ENCODE data around the gene CORO1C. TPM values are rescaled to one million over a fixed set of nuclear protein-coding genes. Genes with fewer than 3 reads are reported as not detected.

CORO1C gene
- polyA plus RNA-seq, 1 donor from 2014 or later, result 123 TPM

DNA sequence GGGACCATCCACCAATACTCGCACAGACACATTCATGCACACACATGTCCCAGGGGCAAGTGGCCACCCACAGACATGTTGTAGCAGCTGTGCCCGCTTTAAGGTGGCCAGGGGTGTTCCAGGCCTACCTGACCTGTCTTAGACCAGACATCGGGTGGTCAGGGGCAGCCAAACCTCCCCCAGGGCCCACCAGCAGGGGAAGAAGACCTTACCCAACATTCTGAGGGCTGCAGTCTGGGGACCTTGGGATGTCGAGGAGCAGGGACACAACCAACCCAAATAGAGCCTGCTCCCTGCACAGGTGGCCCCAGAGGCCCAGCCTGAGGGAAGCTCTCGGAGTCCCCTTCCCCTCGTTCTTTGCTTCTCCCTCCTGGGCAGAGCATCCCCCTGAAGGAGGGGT lies 131.8 kb downstream of the CORO1C start:
- no peak for TF ChIP-seq EP300 (conservative IDR thresholded peaks at IDR 0.05; ENCODE audit: poor library complexity, severe bottlenecking)
- TF ChIP-seq SMC3 (conservative IDR thresholded peaks at IDR 0.05; ENCODE audit: poor library complexity), result no peak
- no peak for TF ChIP-seq EZH2 (IDR thresholded peaks at IDR 0.05; ENCODE audit: borderline replicate concordance, insufficient read depth, low read length, poor library complexity, severe bottlenecking)
- TF ChIP-seq POLR2AphosphoS5 (IDR thresholded peaks at IDR 0.05), result no peak
- TF ChIP-seq RAD21 (conservative IDR thresholded peaks at IDR 0.05), result no peak
- no peak for TF ChIP-seq MXI1 (conservative IDR thresholded peaks at IDR 0.05; ENCODE audit: poor library complexity, severe bottlenecking)
- TF ChIP-seq TAF1 (IDR thresholded peaks at IDR 0.05; ENCODE audit: low read depth), result no peak
- TF ChIP-seq, protein P1, sequence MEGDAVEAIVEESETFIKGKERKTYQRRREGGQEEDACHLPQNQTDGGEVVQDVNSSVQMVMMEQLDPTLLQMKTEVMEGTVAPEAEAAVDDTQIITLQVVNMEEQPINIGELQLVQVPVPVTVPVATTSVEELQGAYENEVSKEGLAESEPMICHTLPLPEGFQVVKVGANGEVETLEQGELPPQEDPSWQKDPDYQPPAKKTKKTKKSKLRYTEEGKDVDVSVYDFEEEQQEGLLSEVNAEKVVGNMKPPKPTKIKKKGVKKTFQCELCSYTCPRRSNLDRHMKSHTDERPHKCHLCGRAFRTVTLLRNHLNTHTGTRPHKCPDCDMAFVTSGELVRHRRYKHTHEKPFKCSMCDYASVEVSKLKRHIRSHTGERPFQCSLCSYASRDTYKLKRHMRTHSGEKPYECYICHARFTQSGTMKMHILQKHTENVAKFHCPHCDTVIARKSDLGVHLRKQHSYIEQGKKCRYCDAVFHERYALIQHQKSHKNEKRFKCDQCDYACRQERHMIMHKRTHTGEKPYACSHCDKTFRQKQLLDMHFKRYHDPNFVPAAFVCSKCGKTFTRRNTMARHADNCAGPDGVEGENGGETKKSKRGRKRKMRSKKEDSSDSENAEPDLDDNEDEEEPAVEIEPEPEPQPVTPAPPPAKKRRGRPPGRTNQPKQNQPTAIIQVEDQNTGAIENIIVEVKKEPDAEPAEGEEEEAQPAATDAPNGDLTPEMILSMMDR (IDR thresholded peaks at IDR 0.05; ENCODE audit: poor library complexity, severe bottlenecking), result no peak
- TF ChIP-seq, protein P2, sequence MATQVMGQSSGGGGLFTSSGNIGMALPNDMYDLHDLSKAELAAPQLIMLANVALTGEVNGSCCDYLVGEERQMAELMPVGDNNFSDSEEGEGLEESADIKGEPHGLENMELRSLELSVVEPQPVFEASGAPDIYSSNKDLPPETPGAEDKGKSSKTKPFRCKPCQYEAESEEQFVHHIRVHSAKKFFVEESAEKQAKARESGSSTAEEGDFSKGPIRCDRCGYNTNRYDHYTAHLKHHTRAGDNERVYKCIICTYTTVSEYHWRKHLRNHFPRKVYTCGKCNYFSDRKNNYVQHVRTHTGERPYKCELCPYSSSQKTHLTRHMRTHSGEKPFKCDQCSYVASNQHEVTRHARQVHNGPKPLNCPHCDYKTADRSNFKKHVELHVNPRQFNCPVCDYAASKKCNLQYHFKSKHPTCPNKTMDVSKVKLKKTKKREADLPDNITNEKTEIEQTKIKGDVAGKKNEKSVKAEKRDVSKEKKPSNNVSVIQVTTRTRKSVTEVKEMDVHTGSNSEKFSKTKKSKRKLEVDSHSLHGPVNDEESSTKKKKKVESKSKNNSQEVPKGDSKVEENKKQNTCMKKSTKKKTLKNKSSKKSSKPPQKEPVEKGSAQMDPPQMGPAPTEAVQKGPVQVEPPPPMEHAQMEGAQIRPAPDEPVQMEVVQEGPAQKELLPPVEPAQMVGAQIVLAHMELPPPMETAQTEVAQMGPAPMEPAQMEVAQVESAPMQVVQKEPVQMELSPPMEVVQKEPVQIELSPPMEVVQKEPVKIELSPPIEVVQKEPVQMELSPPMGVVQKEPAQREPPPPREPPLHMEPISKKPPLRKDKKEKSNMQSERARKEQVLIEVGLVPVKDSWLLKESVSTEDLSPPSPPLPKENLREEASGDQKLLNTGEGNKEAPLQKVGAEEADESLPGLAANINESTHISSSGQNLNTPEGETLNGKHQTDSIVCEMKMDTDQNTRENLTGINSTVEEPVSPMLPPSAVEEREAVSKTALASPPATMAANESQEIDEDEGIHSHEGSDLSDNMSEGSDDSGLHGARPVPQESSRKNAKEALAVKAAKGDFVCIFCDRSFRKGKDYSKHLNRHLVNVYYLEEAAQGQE (IDR thresholded peaks at IDR 0.05; ENCODE audit: borderline replicate concordance), result no peak
- no peak overlapping the region for H3K4me3 ChIP-seq (ENCODE audit: low read length)

DNA sequence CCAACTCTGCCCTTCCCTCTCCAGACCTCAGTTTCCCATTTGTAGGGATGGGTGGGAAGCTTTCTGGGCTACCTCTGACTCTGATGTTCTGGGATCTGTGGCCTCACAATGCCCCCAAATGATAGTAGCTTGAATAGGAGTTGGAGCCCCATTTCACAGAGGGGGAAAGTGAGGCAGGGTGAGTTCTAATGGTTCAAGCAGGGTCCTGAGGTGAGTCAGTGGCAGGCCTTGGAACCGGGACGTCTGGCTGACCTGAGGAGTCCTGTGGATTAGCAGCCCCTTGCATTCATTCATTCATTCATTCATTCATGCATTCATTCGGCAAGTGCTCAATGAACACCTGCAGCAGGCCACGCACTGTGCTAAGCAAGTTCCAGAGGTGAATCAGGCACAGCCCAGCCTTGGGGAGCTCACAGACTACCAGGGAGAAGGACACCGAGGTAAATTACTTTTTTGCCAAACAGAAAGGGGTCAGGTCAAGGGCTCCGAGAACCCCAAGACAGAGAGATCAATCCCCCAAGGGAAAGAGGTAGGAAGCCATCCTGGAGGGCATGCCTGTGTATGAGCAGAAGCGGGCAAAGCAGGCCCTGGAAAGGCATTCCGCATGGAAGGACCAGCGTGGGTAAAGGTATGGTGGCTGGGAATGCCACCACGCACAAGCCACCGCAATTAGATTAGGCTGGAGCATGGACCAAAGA lies 132.6 kb downstream of the CORO1C start:
- Histone ChIP-seq H2AFZ (ENCODE audit: low read depth, low read length) (no peak overlapping the region), H4K20me1 (ENCODE audit: insufficient read depth) (no peaks in the 10 kb centered on the region), H3K27me3 (ENCODE audit: insufficient read depth, low read depth, low read length) (no peaks in the 10 kb centered on the region), H3K9me2 (ENCODE audit: insufficient read depth, low read length) (no peaks in the 10 kb centered on the region), H3K27ac (ENCODE audit: low read length) (no peak overlapping the region), H3K36me3 (ENCODE audit: insufficient read depth, low read length) (no peaks in the 10 kb centered on the region), H3F3A (ENCODE audit: insufficient read depth, low read length, poor library complexity, severe bottlenecking) (no peaks in the 10 kb centered on the region), H3K79me2 (replicated peaks; ENCODE audit: insufficient read depth, low read length) (no peaks in the 10 kb centered on the region), H3K9ac (ENCODE audit: low read length) (no peak overlapping the region), H3K4me2 (ENCODE audit: low read length) (no peak overlapping the region), H3K9me3 (ENCODE audit: low read length) (no peaks in the 10 kb centered on the region), H3K4me3 (ENCODE audit: low read length) (no peak overlapping the region)
- no peak for TF ChIP-seq EZH2 (IDR thresholded peaks at IDR 0.05; ENCODE audit: borderline replicate concordance, insufficient read depth, low read length, poor library complexity, severe bottlenecking)
- TF ChIP-seq EP300 (conservative IDR thresholded peaks at IDR 0.05; ENCODE audit: poor library complexity, severe bottlenecking), result no peak
- TF ChIP-seq, protein P2 (IDR thresholded peaks at IDR 0.05; ENCODE audit: borderline replicate concordance), result no peak
- no peak for TF ChIP-seq SMC3 (conservative IDR thresholded peaks at IDR 0.05; ENCODE audit: poor library complexity)
- TF ChIP-seq RAD21 (conservative IDR thresholded peaks at IDR 0.05), result no peak
- no peak for TF ChIP-seq POLR2AphosphoS5 (IDR thresholded peaks at IDR 0.05)
- TF ChIP-seq MXI1 (conservative IDR thresholded peaks at IDR 0.05; ENCODE audit: poor library complexity, severe bottlenecking), result no peak
- TF ChIP-seq, protein P1 (IDR thresholded peaks at IDR 0.05; ENCODE audit: poor library complexity, severe bottlenecking), result no peak
- TF ChIP-seq TAF1 (IDR thresholded peaks at IDR 0.05; ENCODE audit: low read depth), result no peak

More for the DNA sequence above, 131.8 kb downstream of the CORO1C start:
- H3K4me2 ChIP-seq (ENCODE audit: low read length), result no peak overlapping the region
- H3K79me2 ChIP-seq (replicated peaks; ENCODE audit: insufficient read depth, low read length), result no peaks in the 10 kb centered on the region
- no peaks in the 10 kb centered on the region for H3K36me3 ChIP-seq (ENCODE audit: insufficient read depth, low read length)
- H3K27me3 ChIP-seq (ENCODE audit: insufficient read depth, low read depth, low read length), result no peaks in the 10 kb centered on the region
- H3F3A ChIP-seq (ENCODE audit: insufficient read depth, low read length, poor library complexity, severe bottlenecking), result no peaks in the 10 kb centered on the region
- no peaks in the 10 kb centered on the region for H3K9me2 ChIP-seq (ENCODE audit: insufficient read depth, low read length)
- H4K20me1 ChIP-seq (ENCODE audit: insufficient read depth), result no peaks in the 10 kb centered on the region
- H3K9ac ChIP-seq (ENCODE audit: low read length), result no peak overlapping the region
- H3K27ac ChIP-seq (ENCODE audit: low read length), result no peak overlapping the region
- H2AFZ ChIP-seq (ENCODE audit: low read depth, low read length), result no peak overlapping the region
- no peaks in the 10 kb centered on the region for H3K9me3 ChIP-seq (ENCODE audit: low read length)
